OCI-LY3 (cell line): ENCODE results near the gene BRPF3.

ENCODE experiments used
- CTCF ChIP-seq: fragments of 200-600, 300-600 bp; sonication (generic); IDR thresholded peaks from 2 replicates; pipeline ENCODE4 v1.5.1; 2014; ENCODE audit warnings: antibody characterized with exemption, low read length, low read depth
- EZH2phosphoT487 ChIP-seq: fragments of 200-600 bp; shearing (Covaris generic); IDR thresholded peaks from 2 replicates; pipeline ENCODE4 v1.6.1; 2018; ENCODE audit warnings: antibody characterized with exemption, mixed run types, low read depth

DNA sequence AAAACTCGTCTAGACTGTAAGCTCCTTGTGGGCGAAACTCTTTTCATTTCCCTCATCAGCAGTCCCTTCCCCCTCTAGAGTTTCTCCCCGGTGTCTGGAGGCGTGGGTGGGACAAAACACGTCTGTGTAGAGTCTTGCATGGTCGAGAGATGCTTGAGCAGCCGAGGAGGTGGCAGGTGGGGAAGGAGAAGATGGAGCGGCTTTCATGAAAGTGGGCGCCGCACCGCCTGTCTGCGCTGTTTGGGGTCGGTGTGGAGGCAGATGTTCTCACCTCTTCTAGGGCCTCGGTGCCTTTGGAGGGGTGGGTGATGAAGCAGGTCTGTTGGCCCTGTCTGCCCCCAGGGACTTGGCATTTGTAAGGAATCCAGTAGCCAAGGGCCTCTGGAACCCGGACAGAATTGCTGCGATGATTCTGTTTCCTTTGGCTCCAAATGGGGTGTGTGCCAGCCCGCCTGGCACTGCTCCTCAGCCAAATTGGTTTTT is 1.2 kb downstream of the BRPF3 start:
- TF ChIP-seq CTCF (no peak), EZH2phosphoT487 (no peak)
